ENCODE results near the gene GPR132.

DNA sequence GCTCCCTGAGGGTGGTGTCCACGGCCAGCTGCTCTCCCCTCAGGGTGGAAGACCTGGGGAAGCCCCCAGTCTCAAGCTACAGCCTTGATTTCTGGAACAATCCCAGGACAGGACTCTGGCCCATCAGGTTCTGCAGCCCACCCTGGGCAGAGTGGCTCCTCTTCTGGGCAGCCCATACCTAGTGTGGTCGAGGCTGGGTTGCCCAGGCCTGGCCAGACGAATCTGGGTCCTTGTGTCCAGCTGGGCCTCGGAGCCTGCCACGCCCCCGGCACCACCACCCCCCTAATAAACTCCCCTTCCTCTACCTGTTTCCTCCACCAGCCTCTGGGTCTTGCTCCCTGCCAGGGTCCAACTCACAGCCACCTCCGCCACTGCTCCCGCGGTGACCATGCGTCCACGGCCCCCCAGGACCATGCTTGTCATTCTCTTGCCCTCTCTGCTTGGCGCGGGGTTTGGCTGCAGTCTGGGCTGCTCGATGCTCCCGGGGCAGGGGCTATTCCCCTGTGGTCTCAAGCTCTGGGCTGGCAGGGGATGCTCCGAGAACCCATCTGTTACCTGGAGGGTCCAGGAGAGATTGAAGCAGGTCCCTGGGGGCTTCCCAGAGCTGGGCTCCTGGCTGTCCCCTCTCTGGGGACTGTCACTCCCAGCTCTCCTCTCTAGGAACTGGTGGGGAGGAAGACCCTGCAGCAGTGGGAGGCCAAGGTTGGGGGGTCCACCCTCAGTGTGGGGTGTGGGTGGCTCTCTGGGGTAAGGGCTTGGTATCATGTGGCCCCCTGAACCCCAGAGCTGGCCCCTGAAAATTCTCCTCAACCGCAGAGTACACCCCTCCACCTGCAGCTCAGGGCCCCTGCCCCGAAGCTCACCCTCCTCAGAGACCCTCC, 8.7 kb upstream of the GPR132 start:
- TF ChIP-seq, protein P1, sequence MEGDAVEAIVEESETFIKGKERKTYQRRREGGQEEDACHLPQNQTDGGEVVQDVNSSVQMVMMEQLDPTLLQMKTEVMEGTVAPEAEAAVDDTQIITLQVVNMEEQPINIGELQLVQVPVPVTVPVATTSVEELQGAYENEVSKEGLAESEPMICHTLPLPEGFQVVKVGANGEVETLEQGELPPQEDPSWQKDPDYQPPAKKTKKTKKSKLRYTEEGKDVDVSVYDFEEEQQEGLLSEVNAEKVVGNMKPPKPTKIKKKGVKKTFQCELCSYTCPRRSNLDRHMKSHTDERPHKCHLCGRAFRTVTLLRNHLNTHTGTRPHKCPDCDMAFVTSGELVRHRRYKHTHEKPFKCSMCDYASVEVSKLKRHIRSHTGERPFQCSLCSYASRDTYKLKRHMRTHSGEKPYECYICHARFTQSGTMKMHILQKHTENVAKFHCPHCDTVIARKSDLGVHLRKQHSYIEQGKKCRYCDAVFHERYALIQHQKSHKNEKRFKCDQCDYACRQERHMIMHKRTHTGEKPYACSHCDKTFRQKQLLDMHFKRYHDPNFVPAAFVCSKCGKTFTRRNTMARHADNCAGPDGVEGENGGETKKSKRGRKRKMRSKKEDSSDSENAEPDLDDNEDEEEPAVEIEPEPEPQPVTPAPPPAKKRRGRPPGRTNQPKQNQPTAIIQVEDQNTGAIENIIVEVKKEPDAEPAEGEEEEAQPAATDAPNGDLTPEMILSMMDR (optimal IDR thresholded peaks at IDR 0.05 in 1 of 3, IDR thresholded peaks at IDR 0.05 in 1 of 3, conservative IDR thresholded peaks at IDR 0.05 in 1 of 3; ENCODE audit: extremely low read depth in 1 of 3, insufficient read depth in 2 of 3, low read length in 3 of 3) = no peak
- no peak for TF ChIP-seq EZH2 (IDR thresholded peaks at IDR 0.05; ENCODE audit: low read length)
